ENCODE data around the gene KCNK3. TPM values are rescaled to one million over a fixed set of nuclear protein-coding genes. Genes with fewer than 3 reads are reported as not detected.

KCNK3 gene
- total and polyA plus RNA-seq, 4 donors = 6.2 to 36.0 (median 24.4) TPM

DNA sequence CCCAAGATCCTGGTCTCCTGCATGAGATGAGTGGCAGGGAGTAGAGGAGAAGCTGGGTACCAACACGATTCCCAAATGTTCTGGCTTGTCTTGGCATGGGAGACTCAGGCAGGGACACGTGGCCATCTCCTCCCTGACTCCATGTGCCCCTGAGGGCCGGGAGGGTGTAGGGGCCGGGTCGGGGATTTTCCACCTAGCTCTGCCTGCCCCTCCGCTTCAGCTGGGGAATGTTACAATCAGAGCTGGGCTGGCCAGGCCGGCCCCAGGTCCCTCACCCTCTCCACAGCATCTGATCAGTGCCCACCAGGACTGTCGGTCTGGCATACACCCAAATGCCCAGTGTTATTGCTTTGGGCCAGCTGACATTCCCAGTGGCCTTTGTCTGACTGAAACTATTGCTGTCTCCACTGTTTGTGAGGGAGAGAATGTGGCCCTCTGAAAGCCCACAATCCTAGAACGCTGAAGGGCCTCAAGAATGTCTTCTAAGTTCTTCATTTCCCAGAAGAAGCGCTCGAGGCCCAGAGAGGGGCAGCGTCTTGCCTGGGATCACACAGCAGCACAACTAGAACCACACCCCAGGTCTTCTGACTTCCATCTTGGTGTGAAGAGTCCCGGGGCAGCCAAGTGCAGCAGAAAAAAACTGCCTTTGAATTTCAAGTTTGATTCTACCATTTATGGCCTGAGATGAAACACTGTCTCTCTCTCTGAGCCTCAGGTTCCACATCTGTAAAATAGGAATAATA lies 23.2 kb downstream of the KCNK3 start:
- H3K36me3 ChIP-seq (ENCODE audit: control insufficient read depth, insufficient read depth, low read length) = no peaks in the 10 kb centered on the region
- peaks cover 70% of the 10 kb centered on the region for H3K4me1 ChIP-seq (ENCODE audit: control insufficient read depth, insufficient read depth, low read length)
- DNase-seq (ENCODE audit: low read depth in 4 of 6, low spot score in 6 of 6) = no peak
- H3K9me3 ChIP-seq (ENCODE audit: control insufficient read depth, insufficient read depth, low read length) = no peaks in the 10 kb centered on the region
- 88% methylated on average over 10 of the region's 13 CpGs for WGBS (ENCODE audit: insufficient coverage)
- no peak overlapping the region for H3K4me3 ChIP-seq (ENCODE audit: low read depth, low read length)
- no peaks in the 10 kb centered on the region for H3K27me3 ChIP-seq (ENCODE audit: control insufficient read depth, insufficient read depth, low read length)
- H3K27ac ChIP-seq (ENCODE audit: low read depth, low read length) = no peak overlapping the region

GRCh38 chr2:26716340-26716739 lies 23.8 kb downstream of the KCNK3 start:
- H3K4me3 ChIP-seq (ENCODE audit: low read depth, low read length) = no peak overlapping the region
- no peak for DNase-seq (ENCODE audit: low read depth in 4 of 6, low spot score in 6 of 6)
- H3K27ac ChIP-seq (ENCODE audit: low read depth, low read length) = no peak overlapping the region
- WGBS (ENCODE audit: insufficient coverage) = 88% methylated on average over 2 of the region's 3 CpGs
- no peaks in the 10 kb centered on the region for H3K9me3 ChIP-seq (ENCODE audit: control insufficient read depth, insufficient read depth, low read length)
- H3K4me1 ChIP-seq (ENCODE audit: control insufficient read depth, insufficient read depth, low read length) = peaks cover 70% of the 10 kb centered on the region
- H3K27me3 ChIP-seq (ENCODE audit: control insufficient read depth, insufficient read depth, low read length) = no peaks in the 10 kb centered on the region
- peaks cover 2% of the 10 kb centered on the region for H3K36me3 ChIP-seq (ENCODE audit: control insufficient read depth, insufficient read depth, low read length)

- DNase-seq (ENCODE audit: low read depth in 4 of 6, low spot score in 6 of 6) = no peak
- peaks cover 71% of the 10 kb centered on the region for H3K4me1 ChIP-seq (ENCODE audit: control insufficient read depth, insufficient read depth, low read length)
- no peaks in the 10 kb centered on the region for H3K9me3 ChIP-seq (ENCODE audit: control insufficient read depth, insufficient read depth, low read length)
- no peak overlapping the region for H3K27ac ChIP-seq (ENCODE audit: low read depth, low read length)
- H3K4me3 ChIP-seq (ENCODE audit: low read depth, low read length) = no peak overlapping the region
- H3K27me3 ChIP-seq (ENCODE audit: control insufficient read depth, insufficient read depth, low read length) = no peaks in the 10 kb centered on the region
- peaks cover 4% of the 10 kb centered on the region for H3K36me3 ChIP-seq (ENCODE audit: control insufficient read depth, insufficient read depth, low read length)
- WGBS (ENCODE audit: insufficient coverage) = 90% methylated on average over 2 of the region's 2 CpGs
These were observed 24.2 kb downstream of the KCNK3 start for GRCh38 chr2:26716769-26717168.

DNA sequence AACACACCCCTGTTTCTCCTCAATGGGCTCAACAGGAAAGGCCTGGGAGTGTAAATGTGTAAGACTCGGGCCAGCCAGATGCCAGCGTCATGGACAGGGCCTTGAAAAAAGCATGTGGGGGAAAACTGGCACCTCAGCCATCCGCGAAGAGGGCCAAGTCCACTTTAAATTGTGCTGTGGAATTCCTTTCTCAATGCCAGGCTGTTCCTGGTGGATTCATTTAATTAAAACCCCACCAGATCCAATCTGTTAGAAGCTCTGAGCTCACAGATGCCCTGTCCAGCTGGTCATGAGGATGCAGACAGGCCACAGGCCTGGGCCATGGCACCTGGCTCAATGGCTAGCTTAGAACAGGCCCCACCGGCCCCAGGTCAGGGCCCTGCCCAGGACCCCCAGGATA lies 24.8 kb downstream of the KCNK3 start:
- H3K4me3 ChIP-seq (ENCODE audit: low read depth, low read length) = no peak overlapping the region
- peaks cover 4% of the 10 kb centered on the region for H3K36me3 ChIP-seq (ENCODE audit: control insufficient read depth, insufficient read depth, low read length)
- H3K27me3 ChIP-seq (ENCODE audit: control insufficient read depth, insufficient read depth, low read length) = no peaks in the 10 kb centered on the region
- no peaks in the 10 kb centered on the region for H3K9me3 ChIP-seq (ENCODE audit: control insufficient read depth, insufficient read depth, low read length)
- no peak for DNase-seq (ENCODE audit: low read depth in 4 of 6, low spot score in 6 of 6)
- peaks cover 67% of the 10 kb centered on the region for H3K4me1 ChIP-seq (ENCODE audit: control insufficient read depth, insufficient read depth, low read length)
- no peak overlapping the region for H3K27ac ChIP-seq (ENCODE audit: low read depth, low read length)
- WGBS (ENCODE audit: insufficient coverage) = 56% methylated on average over 3 of the region's 5 CpGs

GRCh38 chr2:26718949-26719686 lies 26.6 kb downstream of the KCNK3 start:
- peaks cover 8% of the 10 kb centered on the region for H3K36me3 ChIP-seq (ENCODE audit: control insufficient read depth, insufficient read depth, low read length)
- no peak overlapping the region for H3K4me3 ChIP-seq (ENCODE audit: low read depth, low read length)
- H3K9me3 ChIP-seq (ENCODE audit: control insufficient read depth, insufficient read depth, low read length) = no peaks in the 10 kb centered on the region
- no peak overlapping the region for H3K27ac ChIP-seq (ENCODE audit: low read depth, low read length)
- H3K27me3 ChIP-seq (ENCODE audit: control insufficient read depth, insufficient read depth, low read length) = no peaks in the 10 kb centered on the region
- 63% methylated on average over 4 of the region's 6 CpGs for WGBS (ENCODE audit: insufficient coverage)
- H3K4me1 ChIP-seq (ENCODE audit: control insufficient read depth, insufficient read depth, low read length) = peaks cover 56% of the 10 kb centered on the region
- DNase-seq (ENCODE audit: low read depth in 4 of 6, low spot score in 6 of 6) = no peak

GRCh38 chr2:26720322-26721114 lies 28.0 kb downstream of the KCNK3 start:
- Histone ChIP-seq H3K27me3 (ENCODE audit: control insufficient read depth, insufficient read depth, low read length) (no peaks in the 10 kb centered on the region), H3K9me3 (ENCODE audit: control insufficient read depth, insufficient read depth, low read length) (no peaks in the 10 kb centered on the region), H3K4me3 (ENCODE audit: low read depth, low read length) (no peak overlapping the region), H3K27ac (ENCODE audit: low read depth, low read length) (peak overlapping the region; percentile 25), H3K4me1 (ENCODE audit: control insufficient read depth, insufficient read depth, low read length) (peaks cover 61% of the 10 kb centered on the region), H3K36me3 (ENCODE audit: control insufficient read depth, insufficient read depth, low read length) (peaks cover 12% of the 10 kb centered on the region)
- peak in 5 of 6 donors; percentile 39 to 81 (median 60) for DNase-seq (ENCODE audit: low read depth in 4 of 6, low spot score in 6 of 6)
- WGBS (ENCODE audit: insufficient coverage) = 61% methylated on average over 6 of the region's 7 CpGs

GRCh38 chr2:26721115-26722032 lies 28.9 kb downstream of the KCNK3 start:
- H3K27ac ChIP-seq (ENCODE audit: low read depth, low read length) = no peak overlapping the region
- H3K27me3 ChIP-seq (ENCODE audit: control insufficient read depth, insufficient read depth, low read length) = no peaks in the 10 kb centered on the region
- DNase-seq (ENCODE audit: low read depth in 4 of 6, low spot score in 6 of 6) = no peak
- no peaks in the 10 kb centered on the region for H3K9me3 ChIP-seq (ENCODE audit: control insufficient read depth, insufficient read depth, low read length)
- H3K4me3 ChIP-seq (ENCODE audit: low read depth, low read length) = no peak overlapping the region
- H3K36me3 ChIP-seq (ENCODE audit: control insufficient read depth, insufficient read depth, low read length) = peaks cover 12% of the 10 kb centered on the region
- H3K4me1 ChIP-seq (ENCODE audit: control insufficient read depth, insufficient read depth, low read length) = peaks cover 58% of the 10 kb centered on the region
- WGBS (ENCODE audit: insufficient coverage) = 80% methylated on average over 12 of the region's 12 CpGs

DNA sequence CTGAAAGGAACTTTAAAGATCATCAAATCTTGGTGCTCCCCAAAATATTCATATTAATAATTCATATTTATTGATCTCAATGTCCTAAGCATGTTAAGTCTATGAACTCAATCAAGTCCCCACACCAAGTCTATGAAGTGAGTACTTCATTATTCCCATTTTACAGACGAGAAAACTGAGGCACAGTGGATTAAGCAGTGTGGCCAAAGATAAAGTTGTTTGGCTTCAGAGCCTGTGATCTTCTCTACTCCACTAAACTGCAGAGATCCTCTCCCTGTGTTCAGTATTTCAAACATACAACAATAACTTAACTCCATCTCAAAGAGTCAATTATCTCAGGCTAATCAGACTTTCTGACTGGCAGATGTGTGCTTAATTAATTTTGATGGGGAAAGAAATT lies 29.8 kb downstream of the KCNK3 start:
- WGBS (ENCODE audit: insufficient coverage) = no CpG with 5 or more reads among the region's 1 CpG
- H3K27me3 ChIP-seq (ENCODE audit: control insufficient read depth, insufficient read depth, low read length) = no peaks in the 10 kb centered on the region
- H3K4me1 ChIP-seq (ENCODE audit: control insufficient read depth, insufficient read depth, low read length) = peaks cover 53% of the 10 kb centered on the region
- peaks cover 15% of the 10 kb centered on the region for H3K36me3 ChIP-seq (ENCODE audit: control insufficient read depth, insufficient read depth, low read length)
- H3K4me3 ChIP-seq (ENCODE audit: low read depth, low read length) = no peak overlapping the region
- no peaks in the 10 kb centered on the region for H3K9me3 ChIP-seq (ENCODE audit: control insufficient read depth, insufficient read depth, low read length)
- DNase-seq (ENCODE audit: low read depth in 4 of 6, low spot score in 6 of 6) = no peak
- no peak overlapping the region for H3K27ac ChIP-seq (ENCODE audit: low read depth, low read length)

- DNase-seq (ENCODE audit: low read depth in 4 of 6, low spot score in 6 of 6) = no peak
- Histone ChIP-seq H3K9me3 (ENCODE audit: control insufficient read depth, insufficient read depth, low read length) (no peaks in the 10 kb centered on the region), H3K4me3 (ENCODE audit: low read depth, low read length) (no peak overlapping the region), H3K27me3 (ENCODE audit: control insufficient read depth, insufficient read depth, low read length) (no peaks in the 10 kb centered on the region), H3K36me3 (ENCODE audit: control insufficient read depth, insufficient read depth, low read length) (peaks cover 21% of the 10 kb centered on the region), H3K4me1 (ENCODE audit: control insufficient read depth, insufficient read depth, low read length) (peaks cover 47% of the 10 kb centered on the region), H3K27ac (ENCODE audit: low read depth, low read length) (no peak overlapping the region)
- 80% methylated on average over 1 of the region's 1 CpG for WGBS (ENCODE audit: insufficient coverage)
These were observed 30.4 kb downstream of the KCNK3 start for GRCh38 chr2:26722911-26723310.
